IPS-11a (cell line): ENCODE results near the gene HAP1.
"Not testable (repeated sequence)": the region's sequence is repeated elsewhere in the genome, so short reads cannot be mapped to it uniquely, and the experiment has no call there.

Source experiments
- H3K4me3 ChIP-seq: one replicate; pipeline ENCODE4 v1.5.1; 2013; ENCODE audit warnings: low read depth, low read length, control low read depth

The HAP1 gene

GRCh38 chr17:41675157-41676057 lies 59.0 kb downstream of the HAP1 start:
- H3K4me3 ChIP-seq: not testable (repeated sequence)
